ENCODE data around the gene GSDME.

DNA sequence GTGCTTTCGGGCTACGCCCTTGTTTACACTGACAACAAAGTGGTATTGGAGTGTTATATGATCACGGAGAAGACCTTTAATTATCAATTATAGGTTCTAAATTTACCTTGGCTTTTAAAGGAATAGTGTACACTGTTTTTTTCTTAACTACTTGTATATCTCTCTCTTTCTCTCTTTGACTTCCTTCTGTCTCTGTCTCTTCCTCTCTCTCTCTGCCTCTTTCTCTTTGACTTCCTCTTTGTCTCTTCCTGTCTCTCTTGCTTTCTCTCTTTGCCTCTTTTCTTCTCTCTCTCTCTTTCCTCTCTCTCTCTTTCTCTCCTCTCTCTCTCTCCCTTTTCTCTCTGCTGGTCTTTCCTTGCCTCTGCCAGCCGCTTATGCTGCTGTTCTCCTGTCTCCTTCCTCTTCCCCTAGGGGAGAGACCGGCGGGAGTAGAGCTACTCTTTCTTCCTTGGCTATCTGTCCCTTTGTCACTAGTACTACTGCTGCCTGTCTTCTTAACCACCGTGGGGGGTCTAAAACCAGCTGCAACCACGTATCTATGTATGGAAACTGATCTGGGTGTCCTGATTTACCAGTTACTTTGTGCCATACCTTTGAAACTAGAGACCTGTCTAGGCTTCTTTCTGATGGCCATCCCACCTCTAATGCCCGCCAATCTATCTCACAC is 36.9 kb upstream of the GSDME start:
- TF ChIP-seq POLR2AphosphoS5 (IDR thresholded peaks at IDR 0.05; ENCODE audit: low read depth, low read length) (no peak), POLR2A (IDR thresholded peaks at IDR 0.05; ENCODE audit: low read depth, low read length) (no peak)
